GM03348 (cell line): ENCODE measurements around the gene RGCC.

Experiments
- DNase-seq: peaks from one replicate; pipeline ENCODE4 v3.0.0; 2012; ENCODE audit warnings: low spot score

The RGCC gene

DNA sequence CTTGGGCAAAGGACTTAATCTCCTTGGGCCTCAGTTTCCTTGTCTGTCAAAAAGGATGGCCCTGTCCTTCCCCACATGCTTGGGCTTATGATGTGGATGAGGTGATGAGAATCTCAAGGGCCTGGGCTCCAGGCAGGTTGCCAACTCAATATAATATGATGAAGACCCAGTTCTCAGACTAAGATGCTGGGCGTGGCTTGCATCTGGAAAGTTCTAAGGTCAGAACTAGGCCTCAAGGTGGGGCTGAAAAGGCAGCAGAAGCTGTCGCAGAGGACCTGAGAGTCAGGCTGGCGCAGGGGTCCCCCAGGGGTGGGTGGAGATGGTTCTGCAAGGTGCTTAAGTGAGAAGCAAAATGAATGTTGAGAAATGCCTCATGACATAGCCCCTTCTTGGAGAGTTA lies 58.8 kb downstream of the RGCC start:
- DNase-seq = no peak

GRCh38 chr13:41516760-41517159 lies 59.4 kb downstream of the RGCC start:
- DNase-seq = no peak

- no peak for DNase-seq
Observed at GRCh38 chr13:41520016-41520659, 62.8 kb downstream of the RGCC start.
